Measurements from ENCODE around the gene EIF2B4.

- TF ChIP-seq CTCF (IDR thresholded peaks at IDR 0.05) (peak in 3 of 7 experiments; percentile 27 to 36 (median 29)), POLR2A (IDR thresholded peaks at IDR 0.05) (no peak)
Measured at GRCh38 chr2:27356382-27357181, 13.6 kb downstream of the EIF2B4 start, which contains the start of gene GTF3C2.

All from body of pancreas (tissue), 4 donors.